ENCODE measurements around the gene AFF3.

AFF3 gene

DNA sequence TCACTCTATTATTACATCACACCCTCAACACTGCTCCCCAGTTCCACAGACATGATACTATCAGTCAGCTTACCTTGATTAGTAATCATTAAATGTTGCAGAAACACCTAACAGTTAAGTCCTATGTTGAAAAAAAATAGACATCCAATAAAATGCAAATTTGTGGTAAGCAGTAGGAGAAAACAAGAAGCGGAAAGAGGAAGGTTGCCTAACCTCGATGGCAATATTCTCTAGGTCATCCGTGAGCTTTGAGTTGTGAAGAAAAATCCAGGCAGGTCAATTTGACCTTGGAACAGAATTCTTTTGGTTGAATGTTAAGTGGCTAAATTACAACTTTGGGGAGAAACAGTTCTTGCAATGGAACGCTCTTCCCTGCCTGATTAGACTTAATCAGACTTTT is 264.4 kb downstream of the AFF3 start:
- peak; percentile 75 to 80 for DNase-seq

DNA sequence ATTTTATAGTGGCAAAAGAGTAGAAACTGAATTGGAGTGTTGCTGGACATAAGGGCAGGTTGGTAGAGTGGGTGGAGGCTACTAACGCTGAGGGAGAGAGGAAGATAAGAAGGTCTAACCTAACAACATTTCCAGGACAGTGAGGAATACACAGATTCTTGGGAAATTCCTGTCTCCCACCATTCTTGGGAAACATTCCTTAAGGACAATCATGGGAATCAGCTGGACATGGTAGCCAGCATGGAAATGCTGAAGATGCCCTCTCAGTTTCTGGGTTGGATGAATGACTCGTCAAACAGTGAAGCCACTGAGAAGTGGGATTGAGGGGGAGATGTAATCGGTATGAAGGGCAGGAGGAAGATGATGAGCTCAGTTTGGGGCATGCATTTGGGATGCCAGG is 265.4 kb downstream of the AFF3 start:
- DNase-seq = no peak

DNA sequence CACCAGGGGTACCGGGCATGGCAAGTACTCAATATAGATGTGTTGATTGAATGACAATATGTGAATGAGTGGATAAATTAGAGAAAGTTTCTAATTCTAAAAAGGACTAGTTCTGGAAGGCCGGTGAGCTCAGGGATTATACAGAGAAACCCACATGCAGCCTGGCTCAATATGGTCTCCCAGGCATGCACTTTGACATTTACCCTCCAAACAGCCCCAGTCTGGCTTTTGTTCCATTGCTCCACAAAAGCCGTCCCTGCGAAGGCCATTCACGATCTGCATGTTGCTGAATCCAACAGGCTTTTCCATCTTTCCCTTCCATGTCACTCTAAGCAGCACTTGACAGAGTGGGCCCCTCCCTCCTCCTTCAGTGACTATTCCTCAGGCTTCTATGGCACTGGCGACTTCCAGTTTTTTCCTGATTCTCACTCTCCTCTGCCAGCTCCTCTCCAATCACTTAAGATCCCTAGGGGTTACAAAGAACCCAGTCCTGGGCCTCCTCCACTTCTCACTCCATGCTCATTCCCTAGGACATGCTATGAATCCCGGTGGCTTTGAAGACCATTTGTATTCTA is 266.7 kb downstream of the AFF3 start:
- DNase-seq = no peak

DNA sequence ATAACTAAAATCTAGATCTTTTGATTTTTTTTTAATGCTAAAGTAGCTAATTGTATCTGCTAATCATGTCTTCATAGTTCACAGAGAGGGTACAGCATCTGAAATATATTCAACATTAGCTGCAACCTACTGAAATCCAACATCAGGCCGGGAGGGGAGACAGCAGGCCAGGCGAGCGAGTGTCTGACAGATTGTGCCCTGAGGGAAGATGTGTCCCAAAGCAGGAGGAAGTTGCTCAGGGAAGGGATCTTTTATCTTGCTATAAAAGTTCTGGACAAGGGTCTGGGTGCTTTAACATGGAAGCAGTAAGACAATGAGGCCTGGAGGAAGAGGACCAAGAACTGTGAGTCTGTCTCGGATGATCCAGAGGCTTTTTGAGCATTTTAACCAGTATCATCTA is 274.1 kb downstream of the AFF3 start:
- no peak for DNase-seq

DNA sequence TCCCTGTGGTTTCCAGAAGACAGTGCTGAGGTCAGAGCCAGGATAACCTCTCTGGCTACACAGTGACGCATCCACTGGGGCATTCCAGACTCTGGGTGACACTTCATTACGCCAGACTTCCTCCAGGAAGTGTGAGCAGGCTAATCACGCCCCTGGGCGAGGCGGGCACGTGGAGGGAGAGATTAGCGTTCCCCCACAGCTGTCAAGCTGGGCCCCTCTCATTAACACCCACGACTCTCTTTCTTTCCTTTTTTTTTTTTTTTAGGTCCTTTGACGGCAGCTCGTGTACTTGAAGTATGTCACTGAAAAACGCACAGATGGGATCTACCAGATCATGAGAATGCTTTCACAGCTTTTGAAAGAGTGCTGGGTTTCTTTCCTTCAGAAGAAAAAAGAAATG is 274.6 kb downstream of the AFF3 start:
- peak; percentile 78 to 80 for DNase-seq

DNA sequence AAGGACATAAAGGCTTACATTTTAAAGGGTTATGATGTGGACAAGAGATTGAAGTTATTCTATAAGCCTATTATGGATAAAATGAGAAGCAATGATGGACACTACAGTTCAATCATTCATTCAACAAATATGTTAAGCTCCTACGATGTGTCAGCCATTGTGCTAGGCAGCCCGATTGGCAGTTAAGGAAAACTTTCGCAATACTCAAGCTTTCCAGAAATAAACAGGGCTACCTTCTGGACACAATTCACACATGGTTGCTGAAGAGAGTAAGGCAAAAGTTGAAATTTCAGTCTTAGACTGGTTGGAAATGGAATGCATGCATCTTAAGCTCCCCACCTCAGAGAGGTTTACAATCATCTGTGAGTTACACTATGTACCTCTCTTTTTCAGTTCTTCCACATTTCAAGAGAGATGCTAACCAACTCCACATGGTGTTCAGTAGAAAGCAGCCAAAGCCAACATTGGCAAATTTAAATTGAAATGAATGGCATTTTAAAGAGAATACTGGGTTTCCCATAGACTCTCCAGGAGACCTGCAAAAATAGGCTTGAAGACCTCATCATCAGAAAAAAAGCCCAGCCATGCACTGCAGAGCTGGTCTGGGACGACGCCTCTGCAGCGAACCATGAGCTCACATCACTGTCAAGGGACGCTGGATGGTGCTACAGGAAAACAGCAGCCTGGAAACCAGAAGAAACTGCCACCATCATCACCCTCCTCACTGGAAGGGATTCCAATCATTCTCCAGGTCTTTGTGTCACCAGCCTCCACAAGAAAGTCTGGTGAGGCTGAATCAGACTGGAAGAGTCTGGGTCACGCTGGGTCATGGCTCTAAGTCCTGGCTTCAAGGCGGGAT is 276.3 kb downstream of the AFF3 start:
- no peak for DNase-seq

DNA sequence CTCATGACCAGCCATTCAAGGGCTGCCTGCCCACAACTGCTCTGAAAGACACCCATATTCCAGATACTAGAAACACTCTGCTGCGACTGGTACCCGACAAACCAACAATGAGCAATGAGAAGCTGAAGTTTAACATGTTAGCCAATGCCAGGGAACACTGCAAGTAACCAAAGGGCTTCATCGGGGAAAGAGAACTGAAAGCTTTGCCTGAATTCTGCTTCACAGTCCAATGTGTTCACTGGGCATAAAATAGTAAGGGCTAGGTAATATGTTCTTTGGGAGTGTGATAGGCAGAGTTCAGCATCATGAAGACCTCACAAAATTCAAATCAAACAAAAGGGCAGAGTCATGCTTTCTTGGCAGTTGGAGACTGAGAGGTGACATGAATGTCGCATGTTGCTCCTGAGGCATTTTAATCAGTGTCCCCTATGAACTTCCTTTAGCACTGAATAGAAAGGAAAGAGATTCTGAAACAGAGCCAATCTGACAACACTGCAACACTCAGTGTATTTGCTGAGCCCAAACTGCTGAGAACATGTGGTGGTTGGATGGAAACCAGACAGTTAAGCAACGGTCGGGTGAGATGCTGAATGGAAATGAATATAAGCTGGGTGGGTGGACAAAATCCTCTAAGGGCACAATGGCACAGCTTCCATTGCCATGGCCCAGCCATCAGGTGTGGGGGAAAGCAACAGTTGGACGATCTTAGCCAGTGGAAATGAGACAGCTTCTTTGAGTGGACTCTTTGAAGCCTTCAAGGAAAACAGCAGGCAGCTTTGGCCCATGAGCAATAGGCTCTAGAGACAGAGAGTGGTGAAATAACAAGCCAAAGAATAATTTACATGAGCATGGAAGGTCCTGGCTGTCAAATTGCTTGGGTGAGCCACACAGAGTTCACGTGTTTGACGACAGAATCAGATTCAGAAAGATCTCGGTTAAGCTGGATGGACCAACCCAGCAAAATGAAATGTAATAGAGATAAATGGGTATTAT is 277.5 kb downstream of the AFF3 start:
- DNase-seq = peak in 1 of 2 donors; percentile 27

DNA sequence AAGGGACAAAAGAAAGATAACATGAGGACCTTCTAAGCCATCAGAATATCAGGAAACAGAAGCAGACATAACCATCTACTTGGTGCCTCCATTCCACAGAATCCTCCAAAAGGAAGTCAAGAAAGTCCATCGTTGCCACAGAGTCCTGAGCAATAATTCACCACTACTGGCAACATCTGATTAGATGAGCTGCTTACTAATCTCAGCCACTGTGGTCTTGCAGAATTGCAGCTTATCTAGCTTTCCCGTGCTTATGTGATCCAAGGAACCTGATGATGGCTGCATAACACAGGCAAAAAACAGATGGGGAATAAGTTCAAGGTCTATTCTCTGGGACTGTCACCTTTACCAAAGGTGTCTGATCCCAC is 278.5 kb downstream of the AFF3 start:
- DNase-seq = peak; percentile 84 to 85

DNA sequence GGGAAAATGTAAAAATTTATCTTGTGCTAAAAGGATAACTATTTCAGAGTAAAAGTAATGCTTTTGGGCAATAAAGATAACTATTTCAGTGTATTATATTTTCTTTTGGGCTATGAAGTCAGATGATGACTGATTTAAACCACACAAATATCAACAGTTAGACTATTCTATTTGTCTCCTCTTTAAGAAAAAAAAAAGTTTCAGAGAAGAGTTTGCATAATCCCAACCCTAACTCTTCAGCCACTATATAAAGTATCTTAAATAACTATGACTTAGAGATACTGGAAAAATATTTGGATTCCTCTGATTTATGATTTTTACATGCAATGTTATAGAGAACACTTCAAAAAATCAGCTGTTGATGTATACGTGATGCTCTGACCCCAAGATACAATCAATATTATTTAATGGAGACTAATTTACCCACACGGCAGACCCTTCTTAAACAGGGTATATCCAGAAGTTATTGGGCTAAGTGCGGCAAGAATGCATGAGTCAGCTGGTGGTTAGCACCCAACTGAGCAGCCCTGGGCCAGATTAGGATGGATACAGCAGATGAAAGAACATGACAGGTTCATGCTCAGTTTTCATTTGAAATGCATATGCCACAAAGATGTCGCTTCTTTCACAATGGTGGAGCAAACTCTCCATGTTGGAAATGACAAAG is 279.0 kb downstream of the AFF3 start:
- no peak for DNase-seq

DNA sequence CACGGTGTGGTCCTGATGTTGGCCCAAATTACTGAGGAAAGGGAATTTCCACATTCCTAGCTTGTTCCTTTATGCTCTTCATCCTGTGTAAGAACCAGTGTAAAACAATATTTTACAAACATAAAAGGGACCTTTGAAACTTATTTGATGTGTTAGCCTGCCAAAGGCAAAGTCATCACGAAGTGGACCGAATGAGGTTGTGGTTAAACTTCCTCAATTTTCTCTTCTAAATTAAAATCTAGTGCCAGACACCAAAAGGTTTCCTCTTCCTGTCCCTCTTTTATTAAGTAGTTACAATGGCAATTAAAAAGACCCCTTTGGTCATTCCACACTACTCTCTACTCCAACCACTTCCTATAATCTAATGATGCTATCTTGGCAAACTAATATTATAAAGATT is 279.8 kb downstream of the AFF3 start:
- peak in 1 of 2 donors; percentile 35 for DNase-seq

DNA sequence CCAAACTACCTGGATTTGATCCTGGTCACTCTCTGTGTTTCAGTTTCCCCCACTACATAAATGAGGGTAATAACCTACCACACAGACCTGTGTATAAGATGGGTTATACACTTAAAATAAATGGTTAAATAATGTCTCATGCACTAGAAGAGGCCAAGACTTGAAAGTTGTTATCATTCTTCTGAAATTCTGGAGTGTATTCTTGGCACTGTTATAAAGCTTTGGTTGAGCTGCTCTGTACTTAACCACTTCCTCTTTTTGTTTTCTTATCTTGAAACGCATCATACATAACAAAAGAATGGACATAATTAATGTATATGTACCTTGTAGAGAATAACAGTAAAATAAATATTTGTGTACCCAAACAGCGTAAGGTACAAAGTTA is 281.0 kb downstream of the AFF3 start:
- DNase-seq = no peak

DNA sequence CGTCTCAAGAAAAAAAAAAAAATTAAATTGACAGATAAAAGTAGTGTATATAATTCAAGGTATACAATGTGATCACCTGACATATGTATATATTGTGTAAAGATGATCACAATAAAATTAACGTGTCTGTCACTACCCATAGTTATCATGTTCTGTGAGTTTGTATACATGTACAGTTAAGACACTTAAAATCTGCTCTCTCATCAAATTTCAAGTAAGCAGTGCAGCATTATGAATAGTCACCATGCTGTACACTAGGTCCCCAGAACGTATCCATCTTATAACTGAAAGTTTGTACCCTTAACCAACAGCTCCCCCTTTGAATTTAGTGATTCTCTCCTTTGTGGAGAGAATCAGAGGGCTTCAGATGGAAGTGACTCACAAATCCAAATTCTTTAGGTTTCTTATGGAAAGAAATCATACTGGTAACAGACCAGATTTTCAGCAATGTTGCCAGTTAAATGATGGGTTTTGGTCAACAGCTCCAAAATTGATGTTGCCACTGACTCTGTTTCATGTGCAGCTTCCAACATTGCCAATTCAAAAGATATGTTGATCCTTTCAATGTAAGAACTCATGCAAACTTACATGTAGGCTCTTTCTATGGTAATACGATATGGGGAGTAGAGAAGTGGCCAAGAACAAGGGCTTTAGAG is 281.5 kb downstream of the AFF3 start:
- no peak for DNase-seq

DNA sequence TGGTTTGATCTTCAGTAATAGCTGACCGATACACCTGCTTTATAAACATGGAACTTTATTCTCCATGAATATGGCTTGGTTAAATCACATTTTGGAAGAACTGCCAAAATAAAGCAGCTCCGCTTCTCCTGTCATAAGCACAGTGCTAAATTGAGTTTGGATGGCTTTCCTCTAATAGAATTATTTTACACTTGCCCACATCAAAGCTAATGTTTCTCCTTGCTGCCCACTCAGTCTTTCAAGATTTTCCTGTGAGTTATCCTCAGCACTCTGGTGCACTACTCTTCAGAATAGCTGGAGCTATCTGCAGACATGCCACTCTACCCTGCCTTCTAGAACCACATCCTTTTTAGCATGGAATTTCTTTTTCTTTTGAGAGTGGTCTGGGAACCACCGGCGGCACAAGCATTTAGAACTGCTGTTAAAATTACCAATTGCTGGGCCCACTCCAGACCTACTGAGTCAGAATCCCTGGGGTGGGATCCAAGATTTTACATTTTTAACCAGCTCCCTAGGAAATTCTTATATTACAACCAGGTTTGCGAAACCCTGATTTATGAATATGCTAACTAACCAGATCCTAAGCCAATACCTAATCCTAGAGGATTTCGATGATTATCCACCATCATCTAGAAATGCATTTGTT is 283.3 kb downstream of the AFF3 start:
- DNase-seq = no peak

DNA sequence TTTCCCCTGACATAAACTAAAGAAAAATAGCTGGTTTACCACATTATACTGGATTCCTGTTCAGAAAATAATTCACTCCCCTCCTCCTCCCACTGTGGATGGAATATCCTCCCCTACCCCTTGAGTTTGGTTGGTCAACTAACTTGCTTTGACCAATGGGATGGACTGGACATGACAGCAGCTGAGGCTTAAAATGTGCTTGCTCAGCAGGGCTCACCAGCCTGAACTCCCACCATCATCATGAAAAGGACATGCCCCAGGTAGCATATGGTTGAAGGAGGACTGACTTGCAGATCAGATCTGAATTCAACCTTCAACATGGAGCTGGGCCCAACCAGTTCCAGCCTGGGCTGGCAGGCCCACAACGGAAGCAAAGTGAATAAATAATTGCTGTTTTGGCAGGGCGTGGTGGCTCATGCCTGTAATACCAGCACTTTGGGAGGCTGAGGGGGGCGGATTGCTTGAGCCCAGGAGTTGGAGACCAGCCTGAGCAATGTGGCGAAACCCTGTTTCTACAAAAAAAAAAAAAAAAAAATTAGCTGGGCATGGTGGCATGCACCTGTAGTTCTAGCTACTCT is 284.4 kb downstream of the AFF3 start:
- DNase-seq = no peak

DNA sequence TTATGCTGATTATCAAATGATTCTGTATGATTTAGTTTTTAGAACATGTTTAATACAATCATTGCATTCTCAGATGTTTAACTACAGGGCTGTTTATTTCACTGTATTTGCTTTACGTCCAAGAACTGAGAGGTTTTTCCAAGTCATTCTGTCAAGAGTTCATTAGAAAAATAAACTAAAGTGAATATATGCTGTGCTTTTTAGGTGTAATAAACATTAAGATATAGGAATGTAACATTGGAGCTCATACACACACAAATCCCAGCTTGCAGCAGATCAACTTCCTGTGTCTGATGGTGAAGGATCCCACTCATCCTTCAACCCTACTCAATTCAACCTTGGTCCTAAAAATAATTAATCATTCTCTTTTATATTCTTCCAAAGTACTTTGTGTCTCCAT is 285.0 kb downstream of the AFF3 start:
- no peak for DNase-seq

DNA sequence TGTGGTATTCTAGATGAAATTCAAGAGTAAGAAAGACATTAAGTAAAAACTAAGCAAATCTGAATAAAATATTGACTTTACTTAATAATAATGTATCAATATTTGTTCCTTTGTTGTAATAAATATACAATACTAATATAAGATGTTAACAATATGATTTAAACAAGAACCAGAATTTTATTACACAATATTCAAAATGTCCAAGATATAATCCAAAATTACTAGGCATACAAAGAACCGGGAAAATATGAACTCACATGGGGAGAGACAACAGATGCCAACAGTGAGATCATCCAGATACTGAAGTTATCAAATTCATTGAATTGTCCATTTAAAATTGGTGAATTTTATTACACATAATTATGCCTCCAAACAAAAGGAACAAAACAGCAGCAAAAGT is 286.3 kb downstream of the AFF3 start:
- DNase-seq = no peak

DNA sequence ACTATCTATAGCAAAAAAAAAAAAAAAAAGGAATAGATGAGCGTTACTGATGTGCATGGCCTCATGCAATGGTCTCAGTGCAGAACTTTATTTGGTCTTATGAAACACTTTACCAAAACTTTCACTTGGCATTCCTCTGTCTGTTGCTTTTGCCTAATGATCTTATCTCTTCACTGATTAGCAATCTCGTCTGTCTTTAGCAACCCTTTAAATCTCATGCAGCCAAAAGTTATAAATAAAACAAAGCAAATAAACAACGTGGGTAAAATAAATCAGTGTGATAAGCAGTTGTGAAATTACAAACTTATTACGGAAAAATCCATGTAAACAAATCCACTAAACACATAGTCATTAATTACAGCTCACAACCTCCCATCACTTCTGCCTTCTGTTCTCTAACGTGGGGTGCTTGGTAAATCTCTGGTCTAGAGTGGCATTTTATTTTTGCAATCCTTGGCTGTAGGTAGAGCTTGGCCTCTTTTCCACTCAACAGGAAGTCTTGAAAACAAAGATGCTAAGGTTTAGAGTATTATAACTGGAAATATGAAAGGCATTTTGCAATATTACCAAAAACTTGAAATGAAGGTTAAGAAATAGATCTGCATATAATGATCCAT is 288.0 kb downstream of the AFF3 start:
- no peak for DNase-seq

DNA sequence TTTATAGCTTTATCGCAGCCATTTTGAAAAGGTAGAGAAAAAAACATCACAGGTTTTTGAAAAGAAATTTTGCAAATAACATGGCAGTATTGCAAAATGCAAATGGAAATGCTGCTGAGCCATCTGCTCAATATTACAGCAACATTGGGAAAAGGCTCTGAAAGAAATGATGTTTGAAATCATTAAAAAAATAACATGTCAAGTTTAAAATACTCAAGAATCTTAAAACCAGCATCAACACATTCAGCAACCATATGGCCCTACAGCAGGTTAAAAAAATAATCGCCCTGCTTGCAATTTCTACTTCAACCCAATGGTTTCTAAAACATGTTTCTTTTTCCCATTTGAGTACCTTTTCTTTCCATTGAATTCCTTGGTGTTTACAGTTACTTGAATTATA is 289.4 kb downstream of the AFF3 start:
- no peak for DNase-seq

DNA sequence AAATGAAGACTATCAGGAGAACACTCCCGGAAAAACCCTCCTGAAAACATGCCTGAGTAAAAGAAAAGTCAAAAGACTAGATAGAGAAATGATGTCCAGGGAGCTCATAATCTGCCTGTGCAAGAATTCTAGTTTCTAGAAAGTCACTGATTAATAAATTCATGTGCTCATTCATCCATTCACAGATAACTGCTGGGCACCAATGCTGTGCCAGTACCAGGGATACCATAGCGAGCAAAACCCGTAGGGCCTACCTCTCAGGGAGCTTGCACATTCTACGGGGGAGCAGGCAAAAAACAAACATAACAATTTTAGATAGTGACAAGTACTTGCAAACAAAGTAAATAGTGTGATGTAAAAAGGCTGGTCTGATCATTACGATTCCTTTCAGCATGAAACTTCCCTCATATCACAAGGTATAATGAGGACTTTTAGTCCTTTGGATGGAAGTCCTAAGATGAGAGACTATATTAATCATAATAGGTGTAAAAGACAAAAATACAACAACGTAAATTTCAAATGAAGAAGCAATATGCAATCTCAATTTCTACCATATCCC is 289.9 kb downstream of the AFF3 start:
- DNase-seq = no peak

DNA sequence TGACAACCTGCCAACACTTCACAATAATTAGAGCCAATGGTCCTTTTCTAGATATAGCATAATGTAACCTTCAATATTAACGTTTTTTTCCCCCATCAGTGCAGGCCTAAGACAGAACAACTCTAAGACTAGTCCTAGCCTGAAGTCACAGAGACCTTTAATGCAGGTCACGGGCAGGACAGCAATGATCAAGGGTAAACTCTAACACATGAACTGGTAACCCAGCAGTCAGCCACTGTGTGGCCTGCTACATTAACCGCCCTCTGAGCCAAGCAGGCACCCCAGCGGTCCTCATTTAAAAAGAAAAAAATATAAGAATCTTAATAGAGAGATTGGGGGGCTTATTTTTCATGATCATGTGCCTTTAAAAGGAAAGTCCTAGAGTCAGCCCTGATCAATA is 290.6 kb downstream of the AFF3 start:
- no peak for DNase-seq

DNA sequence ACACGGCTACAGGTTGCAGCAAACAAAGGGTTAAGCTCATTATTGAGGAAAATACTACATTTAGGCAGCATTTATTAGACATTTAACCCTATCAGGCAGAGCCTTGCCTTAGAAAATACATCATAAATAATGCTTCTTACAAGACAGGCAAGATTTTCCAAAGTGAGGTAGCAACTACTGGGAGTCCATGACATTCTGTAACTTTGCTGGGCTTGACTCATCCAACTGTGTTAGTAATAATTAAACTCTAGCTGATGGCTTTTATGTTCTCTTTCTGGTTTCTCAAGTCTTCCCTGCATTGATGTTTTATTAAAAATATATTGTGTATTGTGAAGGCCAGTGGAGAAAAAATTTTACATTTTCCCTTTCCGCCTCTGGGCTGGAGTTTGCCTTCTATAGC is 291.3 kb downstream of the AFF3 start:
- no peak for DNase-seq
